ENCODE data around the gene PLA2G6. TPM values are rescaled to one million over a fixed set of nuclear protein-coding genes. Genes with fewer than 3 reads are reported as not detected.
A peak's percentile ranks its signal among the peaks of the same experiment; 100 is the strongest.

Gene PLA2G6, protein sequence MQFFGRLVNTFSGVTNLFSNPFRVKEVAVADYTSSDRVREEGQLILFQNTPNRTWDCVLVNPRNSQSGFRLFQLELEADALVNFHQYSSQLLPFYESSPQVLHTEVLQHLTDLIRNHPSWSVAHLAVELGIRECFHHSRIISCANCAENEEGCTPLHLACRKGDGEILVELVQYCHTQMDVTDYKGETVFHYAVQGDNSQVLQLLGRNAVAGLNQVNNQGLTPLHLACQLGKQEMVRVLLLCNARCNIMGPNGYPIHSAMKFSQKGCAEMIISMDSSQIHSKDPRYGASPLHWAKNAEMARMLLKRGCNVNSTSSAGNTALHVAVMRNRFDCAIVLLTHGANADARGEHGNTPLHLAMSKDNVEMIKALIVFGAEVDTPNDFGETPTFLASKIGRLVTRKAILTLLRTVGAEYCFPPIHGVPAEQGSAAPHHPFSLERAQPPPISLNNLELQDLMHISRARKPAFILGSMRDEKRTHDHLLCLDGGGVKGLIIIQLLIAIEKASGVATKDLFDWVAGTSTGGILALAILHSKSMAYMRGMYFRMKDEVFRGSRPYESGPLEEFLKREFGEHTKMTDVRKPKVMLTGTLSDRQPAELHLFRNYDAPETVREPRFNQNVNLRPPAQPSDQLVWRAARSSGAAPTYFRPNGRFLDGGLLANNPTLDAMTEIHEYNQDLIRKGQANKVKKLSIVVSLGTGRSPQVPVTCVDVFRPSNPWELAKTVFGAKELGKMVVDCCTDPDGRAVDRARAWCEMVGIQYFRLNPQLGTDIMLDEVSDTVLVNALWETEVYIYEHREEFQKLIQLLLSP
- polyA plus RNA-seq (2013, experiment 1 of 2), result 17.3 TPM
- 16.0 TPM for polyA plus RNA-seq (2013, experiment 2 of 2)

DNA sequence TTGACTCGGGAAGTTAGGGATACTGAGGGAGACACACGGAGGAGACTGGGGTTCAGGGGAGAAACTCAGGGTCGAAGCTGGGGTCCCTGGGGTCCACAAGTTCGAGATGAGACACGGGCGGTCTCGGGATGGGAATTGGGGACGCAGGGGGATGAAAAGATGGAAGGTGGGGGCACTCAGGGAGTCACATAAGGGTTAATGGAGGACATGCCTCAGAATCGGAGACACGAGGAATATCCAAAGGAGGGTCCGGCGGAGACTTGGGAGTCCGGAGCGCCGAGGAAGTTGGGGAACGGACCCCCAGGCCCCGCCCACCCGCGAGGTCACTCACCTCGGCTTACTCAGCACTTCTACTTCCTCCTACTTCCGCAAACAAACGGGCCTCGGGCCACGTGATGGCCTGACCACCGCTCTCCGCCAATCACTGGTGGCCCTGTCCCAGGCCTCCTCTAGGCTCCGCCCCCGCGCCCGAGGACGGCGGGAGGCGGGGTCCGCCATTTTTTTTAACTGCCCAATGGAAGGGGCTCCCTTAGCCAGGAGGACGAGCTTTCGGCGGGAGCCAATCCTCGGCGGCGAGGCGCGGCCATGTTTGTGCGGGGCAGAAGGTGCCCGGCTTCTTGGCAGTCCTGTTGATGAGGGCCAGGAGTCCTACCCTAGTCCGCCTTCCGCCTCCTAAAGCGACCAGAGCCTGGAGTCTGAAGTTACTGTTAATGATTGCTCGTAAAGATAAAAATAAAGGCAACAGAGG lies at the start of gene PLA2G6:
Gene PLA2G6, minus strand, starts transcription at position 378 of the 748 bp plus-strand sequence. CDS start 12,404 bp downstream, outside the sequence.
- H3K27ac ChIP-seq (ENCODE audit: low read depth, low read length, severe bottlenecking), result peak within 1 kb of the TSS; percentile 89

DNA sequence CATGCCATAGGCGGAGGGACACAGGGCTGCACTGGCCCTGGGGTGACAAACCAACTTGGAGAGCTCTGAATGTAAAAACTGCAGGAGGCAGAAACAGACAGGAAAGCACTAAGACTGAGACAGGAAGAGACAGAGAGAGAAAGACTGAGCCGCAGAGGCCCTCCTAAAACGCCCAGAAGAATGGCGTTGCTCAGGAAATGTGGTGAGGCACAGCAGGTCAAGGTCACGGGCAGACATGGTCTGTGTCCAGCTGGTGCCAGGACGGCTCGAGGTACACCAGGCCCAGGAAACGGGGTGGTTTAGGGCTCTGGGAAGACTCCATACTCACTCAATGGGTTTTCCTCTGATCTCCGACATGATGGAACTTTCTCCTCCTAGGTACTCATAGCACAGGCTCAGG lies 49.3 kb upstream of the PLA2G6 start:
- H3K4me3 ChIP-seq (ENCODE audit: extremely low read depth, insufficient read depth, low read length, poor library complexity, severe bottlenecking), result no peak overlapping the region
- H3K36me3 ChIP-seq (ENCODE audit: control insufficient read depth, insufficient read depth, low read length), result peaks cover 87% of the 10 kb centered on the region
- WGBS, 2 experiments (ENCODE audit: insufficient coverage in 2 of 2), result 91 to 98% methylated on average over 7 to 9 of the region's 9 CpGs

More for the DNA sequence above, at the start of gene PLA2G6:
- H3K4me3 ChIP-seq (ENCODE audit: extremely low read depth, insufficient read depth, low read length, poor library complexity, severe bottlenecking), result peak within 1 kb of the TSS; percentile 54
- H3K9me3 ChIP-seq (ENCODE audit: control insufficient read depth, low read length), result no peaks in the 10 kb centered on the region
- H3K36me3 ChIP-seq (ENCODE audit: control insufficient read depth, insufficient read depth, low read length), result no peaks in the 10 kb centered on the region
- WGBS, 2 experiments (ENCODE audit: insufficient coverage in 2 of 2), result 5 to 6% methylated on average over 35 to 46 of the region's 48 CpGs
- H3K4me1 ChIP-seq (ENCODE audit: control insufficient read depth, insufficient read depth, low read length, poor library complexity, severe bottlenecking), result peaks cover 16% of the 10 kb centered on the region

DNA sequence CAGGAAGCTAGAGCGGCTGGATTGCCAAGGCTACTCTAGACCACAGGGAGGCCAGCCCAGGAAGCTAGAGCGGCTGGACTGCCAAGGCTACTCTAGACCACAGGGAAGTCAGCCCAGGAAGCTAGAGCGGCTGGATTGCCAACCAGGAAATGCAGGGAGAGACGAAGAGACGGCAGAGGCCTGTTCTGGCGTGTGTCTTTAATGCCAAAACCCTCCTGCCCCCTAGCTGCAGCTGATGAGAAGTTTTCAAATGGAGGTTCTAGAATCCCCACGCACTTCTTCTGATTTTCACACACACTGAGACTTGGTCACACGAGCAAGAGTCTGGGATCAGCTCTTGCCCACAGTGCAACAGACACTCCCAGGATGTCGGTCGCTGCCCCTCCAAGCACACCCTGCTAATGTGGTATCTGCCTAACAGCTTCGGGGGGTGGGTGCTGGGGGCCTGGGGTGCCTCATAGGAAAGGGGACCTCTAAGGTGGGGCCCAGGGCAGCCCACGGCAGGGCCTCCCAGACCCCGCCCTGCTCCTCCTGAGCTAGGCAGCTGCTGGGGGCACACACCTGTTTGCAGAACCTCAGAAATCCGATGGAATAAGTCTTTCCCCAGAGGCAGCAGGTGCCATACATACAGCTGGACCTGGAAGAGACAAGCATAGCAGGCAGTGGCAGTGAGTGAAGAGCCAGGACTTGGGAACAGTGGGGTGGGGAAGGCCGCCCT lies 48.6 kb upstream of the PLA2G6 start:
- WGBS, 2 experiments (ENCODE audit: insufficient coverage in 2 of 2), result 88 to 91% methylated on average over 10 to 14 of the region's 15 CpGs
- Histone ChIP-seq H3K4me3 (ENCODE audit: extremely low read depth, insufficient read depth, low read length, poor library complexity, severe bottlenecking) (no peak overlapping the region), H3K36me3 (ENCODE audit: control insufficient read depth, insufficient read depth, low read length) (peaks cover 87% of the 10 kb centered on the region), H3K27ac (ENCODE audit: low read depth, low read length, severe bottlenecking) (no peak overlapping the region), H3K4me1 (ENCODE audit: control insufficient read depth, insufficient read depth, low read length, poor library complexity, severe bottlenecking) (peaks cover 8% of the 10 kb centered on the region), H3K9me3 (ENCODE audit: control insufficient read depth, low read length) (no peaks in the 10 kb centered on the region)

More for the DNA sequence above, 49.3 kb upstream of the PLA2G6 start:
- no peaks in the 10 kb centered on the region for H3K9me3 ChIP-seq (ENCODE audit: control insufficient read depth, low read length)
- peak overlapping the region; percentile 45 for H3K27ac ChIP-seq (ENCODE audit: low read depth, low read length, severe bottlenecking)
- H3K4me1 ChIP-seq (ENCODE audit: control insufficient read depth, insufficient read depth, low read length, poor library complexity, severe bottlenecking), result peaks cover 8% of the 10 kb centered on the region

DNA sequence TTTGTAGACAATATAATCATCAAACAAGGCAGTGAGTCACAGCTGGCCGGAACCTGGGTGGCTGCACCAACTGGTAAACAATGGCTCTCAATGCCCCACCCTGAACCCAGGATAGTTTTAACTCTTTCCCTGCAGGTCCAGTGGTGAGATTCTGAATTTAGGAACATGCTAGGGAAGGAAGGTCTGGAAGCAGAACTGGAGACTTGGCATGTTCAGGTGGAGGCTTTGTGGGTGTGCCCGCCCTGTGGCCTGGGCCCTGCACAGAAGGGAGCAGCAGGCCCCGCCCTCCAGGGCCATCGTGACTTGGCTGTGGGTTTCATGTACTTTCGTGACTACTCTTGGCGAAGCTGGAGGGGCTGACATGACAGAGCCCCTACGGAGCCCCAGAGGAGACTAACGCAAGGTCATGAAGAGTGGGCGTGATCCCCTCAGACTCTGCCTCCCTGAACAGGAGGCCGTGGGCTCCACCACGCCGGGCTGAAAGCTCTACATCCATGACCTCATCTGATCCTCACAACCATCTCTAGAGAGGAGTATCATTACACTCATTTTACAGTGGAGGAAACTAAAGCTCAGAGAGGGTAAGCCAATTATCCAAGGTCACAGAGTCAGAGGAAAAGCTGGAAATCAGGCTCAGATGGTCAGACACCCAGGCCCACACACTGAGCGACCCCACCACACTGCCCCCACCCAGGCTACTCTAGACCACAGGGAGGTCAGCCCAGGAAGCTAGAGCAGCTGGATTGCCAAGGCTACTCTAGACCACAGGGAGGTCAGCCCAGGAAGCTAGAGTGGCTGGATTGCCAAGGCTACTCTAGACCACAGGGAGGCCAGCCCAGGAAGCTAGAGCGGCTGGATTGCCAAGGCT lies 47.5 kb upstream of the PLA2G6 start:
- Histone ChIP-seq H3K36me3 (ENCODE audit: control insufficient read depth, insufficient read depth, low read length) (peaks cover 88% of the 10 kb centered on the region), H3K27ac (ENCODE audit: low read depth, low read length, severe bottlenecking) (peak overlapping the region; percentile 48), H3K4me3 (ENCODE audit: extremely low read depth, insufficient read depth, low read length, poor library complexity, severe bottlenecking) (no peak overlapping the region), H3K4me1 (ENCODE audit: control insufficient read depth, insufficient read depth, low read length, poor library complexity, severe bottlenecking) (peaks cover 8% of the 10 kb centered on the region), H3K9me3 (ENCODE audit: control insufficient read depth, low read length) (no peaks in the 10 kb centered on the region)
- WGBS, 2 experiments (ENCODE audit: insufficient coverage in 2 of 2), result 87 to 95% methylated on average over 8 to 11 of the region's 14 CpGs

DNA sequence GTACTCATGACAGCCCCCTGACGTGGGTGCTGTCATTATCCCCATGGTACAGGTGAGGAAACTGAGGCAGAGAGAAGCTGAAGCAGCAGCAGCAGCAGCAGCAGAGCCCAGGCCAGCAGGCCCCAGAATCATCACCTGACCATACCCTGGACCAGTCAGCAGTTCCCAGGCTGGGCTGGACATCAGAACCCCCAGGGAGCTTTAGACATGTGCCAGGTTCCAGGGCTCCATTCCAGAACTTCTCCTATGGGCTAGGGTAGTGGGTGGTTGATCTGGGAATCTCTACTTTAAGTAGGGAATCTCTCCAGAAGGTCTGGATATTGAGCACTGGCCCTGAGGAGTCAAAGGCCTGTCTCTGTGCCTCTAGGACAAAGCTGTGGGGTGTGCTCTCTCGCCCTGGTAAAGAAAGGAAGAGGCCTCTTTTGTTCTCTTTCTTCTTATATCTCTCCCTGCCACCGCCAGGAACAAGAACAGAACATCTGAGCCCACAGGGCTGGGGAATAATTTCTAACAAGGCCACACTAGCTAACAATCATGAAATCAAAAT lies 46.8 kb upstream of the PLA2G6 start:
- peaks cover 90% of the 10 kb centered on the region for H3K36me3 ChIP-seq (ENCODE audit: control insufficient read depth, insufficient read depth, low read length)
- H3K27ac ChIP-seq (ENCODE audit: low read depth, low read length, severe bottlenecking), result peak overlapping the region; percentile 48
- H3K4me3 ChIP-seq (ENCODE audit: extremely low read depth, insufficient read depth, low read length, poor library complexity, severe bottlenecking), result no peak overlapping the region
- H3K4me1 ChIP-seq (ENCODE audit: control insufficient read depth, insufficient read depth, low read length, poor library complexity, severe bottlenecking), result peaks cover 8% of the 10 kb centered on the region
- 96 to 100% methylated on average over 2 to 3 of the region's 3 CpGs for WGBS, 2 experiments (ENCODE audit: insufficient coverage in 2 of 2)
- H3K9me3 ChIP-seq (ENCODE audit: control insufficient read depth, low read length), result no peaks in the 10 kb centered on the region

DNA sequence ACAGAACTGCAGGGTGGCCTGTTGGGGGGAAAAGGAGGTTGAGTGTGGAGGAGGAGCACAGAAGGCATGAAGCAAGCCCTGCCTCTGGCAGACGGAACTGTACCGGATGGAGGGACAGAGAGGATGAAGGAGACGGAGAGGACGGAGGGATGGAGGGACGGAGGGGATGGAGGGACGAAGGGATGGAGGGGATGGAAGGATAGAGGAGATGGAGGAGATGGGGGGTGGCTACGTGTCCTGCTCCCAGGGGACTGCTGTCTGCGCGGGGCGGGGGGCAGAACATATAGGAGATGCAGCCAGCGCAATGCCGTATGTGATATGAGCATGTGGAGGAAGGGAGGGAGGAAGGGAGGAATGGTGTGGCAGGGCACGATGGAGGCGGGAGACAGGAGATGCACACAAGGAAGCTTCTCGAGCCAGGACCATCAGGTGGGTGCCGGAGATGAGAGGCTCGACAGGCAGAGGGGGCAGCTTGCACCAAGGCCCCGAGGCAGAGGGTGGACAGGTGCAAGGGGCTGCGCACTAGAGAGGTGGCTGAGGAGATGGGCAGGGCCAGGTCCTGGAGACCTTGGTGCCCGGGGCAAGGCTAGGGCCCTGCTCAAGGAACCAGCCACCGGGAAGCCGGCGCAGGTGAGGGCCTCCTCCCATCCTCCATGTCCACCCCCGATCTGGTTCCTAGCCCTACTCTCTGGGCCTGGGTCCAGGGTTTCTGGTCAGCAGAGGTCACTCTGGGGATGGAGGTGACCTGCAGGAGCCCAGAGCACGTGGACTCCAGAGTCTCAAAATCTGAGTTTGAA lies 45.4 kb upstream of the PLA2G6 start:
- H3K36me3 ChIP-seq (ENCODE audit: control insufficient read depth, insufficient read depth, low read length), result peaks cover 79% of the 10 kb centered on the region
- WGBS, 2 experiments (ENCODE audit: insufficient coverage in 2 of 2), result 95 to 97% methylated on average over 20 to 25 of the region's 25 CpGs
- no peak overlapping the region for H3K4me3 ChIP-seq (ENCODE audit: extremely low read depth, insufficient read depth, low read length, poor library complexity, severe bottlenecking)
- H3K4me1 ChIP-seq (ENCODE audit: control insufficient read depth, insufficient read depth, low read length, poor library complexity, severe bottlenecking), result peaks cover 8% of the 10 kb centered on the region
- no peak overlapping the region for H3K27ac ChIP-seq (ENCODE audit: low read depth, low read length, severe bottlenecking)
- no peaks in the 10 kb centered on the region for H3K9me3 ChIP-seq (ENCODE audit: control insufficient read depth, low read length)

DNA sequence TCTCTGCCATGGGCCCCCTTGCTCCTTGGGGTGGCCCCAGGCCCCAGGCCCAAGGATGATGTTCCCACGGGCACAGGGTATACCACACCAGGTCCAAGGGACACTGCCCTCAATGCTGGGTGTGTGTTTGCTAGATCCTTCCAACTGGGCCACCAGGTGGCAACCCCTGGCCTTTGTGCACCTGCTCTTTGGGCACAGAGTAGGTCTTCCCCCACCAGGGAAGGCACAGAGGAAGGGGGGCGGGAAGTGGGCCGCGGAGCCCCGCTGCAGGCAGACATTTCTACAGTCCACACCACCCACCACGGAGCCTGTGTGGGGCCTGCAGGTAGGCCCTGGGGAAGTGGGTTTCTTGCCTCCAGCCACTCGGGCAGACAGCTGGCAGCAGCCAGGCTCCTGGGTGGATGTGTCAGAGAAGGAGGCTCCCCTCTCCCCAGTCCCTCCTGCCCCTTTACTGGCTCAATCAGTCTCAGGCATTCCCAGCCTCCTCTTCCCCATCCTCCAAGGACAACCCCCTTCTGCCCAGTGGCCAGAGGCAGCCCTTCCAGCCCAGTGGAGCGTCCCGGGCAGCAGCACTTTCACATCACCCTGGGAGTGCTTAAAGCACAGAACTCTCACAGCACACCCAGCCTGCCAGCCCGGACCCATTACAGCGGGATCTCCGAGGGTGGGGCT lies 41.8 kb upstream of the PLA2G6 start:
- 93% methylated on average over 3 to 6 of the region's 12 CpGs for WGBS, 2 experiments (ENCODE audit: insufficient coverage in 2 of 2)
- peaks cover 59% of the 10 kb centered on the region for H3K36me3 ChIP-seq (ENCODE audit: control insufficient read depth, insufficient read depth, low read length)
- no peak overlapping the region for H3K4me3 ChIP-seq (ENCODE audit: extremely low read depth, insufficient read depth, low read length, poor library complexity, severe bottlenecking)

DNA sequence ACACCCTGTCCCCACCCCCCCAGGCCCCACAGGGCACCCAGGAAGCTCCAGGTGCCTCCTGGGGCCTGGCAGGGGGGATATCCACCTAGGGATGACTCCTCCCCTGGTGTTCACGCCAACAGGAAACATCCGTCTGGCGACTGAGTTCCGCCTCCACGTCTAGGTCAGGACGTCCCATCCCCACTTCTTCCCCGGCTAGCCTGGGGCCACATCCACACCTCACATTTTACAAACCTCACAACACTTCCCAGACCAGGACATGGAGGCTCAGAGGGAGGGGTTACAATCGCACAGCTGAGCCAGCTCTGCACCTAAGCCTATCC lies 41.1 kb upstream of the PLA2G6 start:
- Histone ChIP-seq H3K9me3 (ENCODE audit: control insufficient read depth, low read length) (no peaks in the 10 kb centered on the region), H3K4me1 (ENCODE audit: control insufficient read depth, insufficient read depth, low read length, poor library complexity, severe bottlenecking) (peaks cover 23% of the 10 kb centered on the region), H3K27ac (ENCODE audit: low read depth, low read length, severe bottlenecking) (no peak overlapping the region), H3K36me3 (ENCODE audit: control insufficient read depth, insufficient read depth, low read length) (peaks cover 53% of the 10 kb centered on the region), H3K4me3 (ENCODE audit: extremely low read depth, insufficient read depth, low read length, poor library complexity, severe bottlenecking) (no peak overlapping the region)
- 79 to 88% methylated on average over 6 to 8 of the region's 8 CpGs for WGBS, 2 experiments (ENCODE audit: insufficient coverage in 2 of 2)

More for the DNA sequence above, 41.8 kb upstream of the PLA2G6 start:
- Histone ChIP-seq H3K9me3 (ENCODE audit: control insufficient read depth, low read length) (no peaks in the 10 kb centered on the region), H3K4me1 (ENCODE audit: control insufficient read depth, insufficient read depth, low read length, poor library complexity, severe bottlenecking) (peaks cover 17% of the 10 kb centered on the region), H3K27ac (ENCODE audit: low read depth, low read length, severe bottlenecking) (no peak overlapping the region)

Measured in mesodermal cell (in vitro differentiated cells).